Activated T-helper 1 cell treated with anti-CD3 and anti-CD28 coated beads, Interleukin-2, amount 50 U/mL, for 16 hours (primary cell): ENCODE data around the gene TGFA.

ENCODE experiments used
- DNase-seq, 2 donors: peaks; one replicate each; pipeline ENCODE4 v3.0.0-alpha.2; 2020; ENCODE audit warnings: low read depth in 1 of 2, low spot score in 1 of 2

TGFA gene

GRCh38 chr2:70553584-70554337, at the start of gene TGFA:
TGFA (minus strand) TSS chr2:70553826; CDS start chr2:70553767, 59 bp downstream.
- DNase-seq = peak; percentile 45 to 56

- DNase-seq = no peak
Observed at GRCh38 chr2:70603066-70603465, 49.4 kb upstream of the TGFA start.

GRCh38 chr2:70598197-70598596, 44.6 kb upstream of the TGFA start:
- no peak for DNase-seq

GRCh38 chr2:70596739-70597138, 43.1 kb upstream of the TGFA start:
- DNase-seq = no peak

GRCh38 chr2:70596293-70596692, 42.7 kb upstream of the TGFA start:
- no peak for DNase-seq

GRCh38 chr2:70583091-70583490, 29.5 kb upstream of the TGFA start:
- no peak for DNase-seq

GRCh38 chr2:70580352-70580751, 26.7 kb upstream of the TGFA start:
- no peak for DNase-seq

- no peak for DNase-seq
Observed at GRCh38 chr2:70574618-70575017, 21.0 kb upstream of the TGFA start.

GRCh38 chr2:70574109-70574508, 20.5 kb upstream of the TGFA start:
- no peak for DNase-seq

- no peak for DNase-seq
Observed at GRCh38 chr2:70570041-70570661, 16.5 kb upstream of the TGFA start.

- no peak for DNase-seq
Observed at GRCh38 chr2:70569559-70569958, 15.9 kb upstream of the TGFA start.

GRCh38 chr2:70566906-70567305, 13.3 kb upstream of the TGFA start:
- no peak for DNase-seq

GRCh38 chr2:70566464-70566863, 12.8 kb upstream of the TGFA start:
- no peak for DNase-seq

- no peak for DNase-seq
Observed at GRCh38 chr2:70565039-70565731, 11.6 kb upstream of the TGFA start.

GRCh38 chr2:70561893-70562292, 8.3 kb upstream of the TGFA start:
- DNase-seq = no peak

GRCh38 chr2:70560442-70560841, 6.8 kb upstream of the TGFA start:
- no peak for DNase-seq

GRCh38 chr2:70560040-70560439, 6.4 kb upstream of the TGFA start:
- DNase-seq = no peak

GRCh38 chr2:70558195-70558808, 4.7 kb upstream of the TGFA start:
- no peak for DNase-seq

- DNase-seq = no peak
Observed at GRCh38 chr2:70557171-70557838, 3.7 kb upstream of the TGFA start.

GRCh38 chr2:70556608-70557007, 3.0 kb upstream of the TGFA start:
- no peak for DNase-seq

GRCh38 chr2:70554338-70554892, 789 bp upstream of the TGFA start:
- DNase-seq = no peak
